ENCODE measurements around the gene KLHDC10. TPM values are rescaled to one million over a fixed set of nuclear protein-coding genes. Genes with fewer than 3 reads are reported as not detected.

KLHDC10 gene
- total RNA-seq, 8 experiments from 2014 or later = 22.8 to 61.0 (median 40.5) TPM

GRCh38 chr7:130149281-130150139 is 79.2 kb downstream of the KLHDC10 start:
- H3K27ac ChIP-seq = no peak overlapping the region
- in situ Hi-C loops (cut with MboI; ENCODE audit: low pct_unique_long_range_greater_than_20kb in 2 of 9, low sequenced_read_pairs in 9 of 9, unreplicated experiment in 9 of 9) = no loop called here
- WGBS, 10 experiments = 0 to 100% (median 53%) methylated on average over 1 to 13 of the region's 20 CpGs; no CpG with 5 or more reads in 2 of the 10 experiments
- peaks cover 7 to 10% of the 10 kb centered on the region in 2 donors for H3K4me1 ChIP-seq (replicated peaks in 1 of 2)
- ATAC-seq (replicated peaks in 6 of 8) = peak in 3 of 8 experiments; percentile 19 to 43 (median 42)
- H3K4me3 ChIP-seq = no peak overlapping the region

GRCh38 chr7:130150587-130150986 is 80.3 kb downstream of the KLHDC10 start:
- in situ Hi-C loops (cut with MboI; ENCODE audit: low pct_unique_long_range_greater_than_20kb in 2 of 9, low sequenced_read_pairs in 9 of 9, unreplicated experiment in 9 of 9) = no loop called here
- Histone ChIP-seq H3K4me3 (no peak overlapping the region), H3K4me1 (replicated peaks in 1 of 2) (no peaks in the 10 kb centered on the region), H3K27ac (no peak overlapping the region)
- 88 to 100% (median 100%) methylated on average over 1 to 6 of the region's 11 CpGs; no CpG with 5 or more reads in 4 of the 10 experiments for WGBS, 10 experiments
- ATAC-seq (replicated peaks in 6 of 8) = no peak

GRCh38 chr7:130151591-130152492 is 81.5 kb downstream of the KLHDC10 start:
- no peak overlapping the region for H3K4me3 ChIP-seq
- WGBS, 10 experiments = 50 to 100% (median 98%) methylated on average over 1 to 4 of the region's 5 CpGs; no CpG with 5 or more reads in 4 of the 10 experiments
- H3K4me1 ChIP-seq (replicated peaks in 1 of 2) = no peaks in the 10 kb centered on the region
- no peak overlapping the region for H3K27ac ChIP-seq
- ATAC-seq (replicated peaks in 6 of 8) = no peak
- in situ Hi-C loops (cut with MboI; ENCODE audit: low pct_unique_long_range_greater_than_20kb in 2 of 9, low sequenced_read_pairs in 9 of 9, unreplicated experiment in 9 of 9) = no loop called here

GRCh38 chr7:130152493-130153210 is 82.3 kb downstream of the KLHDC10 start:
- no peak overlapping the region for H3K27ac ChIP-seq
- 35 to 100% (median 100%) methylated on average over 1 to 4 of the region's 17 CpGs; no CpG with 5 or more reads in 2 of the 10 experiments for WGBS, 10 experiments
- in situ Hi-C loops (cut with MboI; ENCODE audit: low pct_unique_long_range_greater_than_20kb in 2 of 9, low sequenced_read_pairs in 9 of 9, unreplicated experiment in 9 of 9) = no loop called here
- no peak overlapping the region for H3K4me3 ChIP-seq
- ATAC-seq (replicated peaks in 6 of 8) = peak in 5 of 8 experiments; percentile 6 to 19 (median 16)
- no peaks in the 10 kb centered on the region for H3K4me1 ChIP-seq (replicated peaks in 1 of 2)

GRCh38 chr7:130153211-130153908 is 83.0 kb downstream of the KLHDC10 start:
- WGBS, 10 experiments = 17 to 100% (median 60%) methylated on average over 1 to 9 of the region's 29 CpGs; no CpG with 5 or more reads in 7 of the 10 experiments
- peak in 5 of 8 experiments; percentile 5 to 24 (median 14) for ATAC-seq (replicated peaks in 6 of 8)
- H3K27ac ChIP-seq = no peak overlapping the region
- no peaks in the 10 kb centered on the region for H3K4me1 ChIP-seq (replicated peaks in 1 of 2)
- no peak overlapping the region for H3K4me3 ChIP-seq
- in situ Hi-C loops (cut with MboI; ENCODE audit: low pct_unique_long_range_greater_than_20kb in 2 of 9, low sequenced_read_pairs in 9 of 9, unreplicated experiment in 9 of 9) = no loop called here

GRCh38 chr7:130154131-130154500 is 83.8 kb downstream of the KLHDC10 start:
- Histone ChIP-seq H3K4me1 (replicated peaks in 1 of 2) (no peaks in the 10 kb centered on the region), H3K4me3 (no peak overlapping the region), H3K27ac (no peak overlapping the region)
- in situ Hi-C loops (cut with MboI; ENCODE audit: low pct_unique_long_range_greater_than_20kb in 2 of 9, low sequenced_read_pairs in 9 of 9, unreplicated experiment in 9 of 9) = no loop called here
- peak; percentile 22 to 65 (median 33) for ATAC-seq (replicated peaks in 6 of 8)
- no CpG with 5 or more reads among the region's 6 CpGs for WGBS, 10 experiments

GRCh38 chr7:130154501-130155317 is 84.4 kb downstream of the KLHDC10 start:
- no peak overlapping the region for H3K27ac ChIP-seq
- 78 to 100% (median 80%) methylated on average over 2 to 3 of the region's 31 CpGs; no CpG with 5 or more reads in 7 of the 10 experiments for WGBS, 10 experiments
- in situ Hi-C loops (cut with MboI; ENCODE audit: low pct_unique_long_range_greater_than_20kb in 2 of 9, low sequenced_read_pairs in 9 of 9, unreplicated experiment in 9 of 9) = no loop called here
- no peak overlapping the region for H3K4me3 ChIP-seq
- ATAC-seq (replicated peaks in 6 of 8) = peak in 7 of 8 experiments; percentile 26 to 86 (median 63)
- H3K4me1 ChIP-seq (replicated peaks in 1 of 2) = no peaks in the 10 kb centered on the region

GRCh38 chr7:130156140-130156539 is 85.8 kb downstream of the KLHDC10 start:
- Histone ChIP-seq H3K4me3 (no peak overlapping the region), H3K4me1 (replicated peaks in 1 of 2) (no peaks in the 10 kb centered on the region), H3K27ac (no peak overlapping the region)
- in situ Hi-C loops (cut with MboI; ENCODE audit: low pct_unique_long_range_greater_than_20kb in 2 of 9, low sequenced_read_pairs in 9 of 9, unreplicated experiment in 9 of 9) = no loop called here
- 95 to 100% (median 99%) methylated on average over 1 to 7 of the region's 7 CpGs; no CpG with 5 or more reads in 4 of the 10 experiments for WGBS, 10 experiments
- no peak for ATAC-seq (replicated peaks in 6 of 8)

- H3K4me3 ChIP-seq = no peak overlapping the region
- in situ Hi-C loops (cut with MboI; ENCODE audit: low pct_unique_long_range_greater_than_20kb in 2 of 9, low sequenced_read_pairs in 9 of 9, unreplicated experiment in 9 of 9) = no loop called here
- H3K27ac ChIP-seq = no peak overlapping the region
- 90 to 100% (median 100%) methylated on average over 1 to 5 of the region's 7 CpGs for WGBS, 10 experiments
- H3K4me1 ChIP-seq (replicated peaks in 1 of 2) = no peaks in the 10 kb centered on the region
- ATAC-seq (replicated peaks in 6 of 8) = no peak
Observed at GRCh38 chr7:130157700-130158099, 87.4 kb downstream of the KLHDC10 start.

- H3K27ac ChIP-seq = no peak overlapping the region
- H3K4me3 ChIP-seq = no peak overlapping the region
- 100% methylated on average over 1 to 2 of the region's 2 CpGs; no CpG with 5 or more reads in 7 of the 10 experiments for WGBS, 10 experiments
- in situ Hi-C loops (cut with MboI; ENCODE audit: low pct_unique_long_range_greater_than_20kb in 2 of 9, low sequenced_read_pairs in 9 of 9, unreplicated experiment in 9 of 9) = no loop called here
- ATAC-seq (replicated peaks in 6 of 8) = no peak
- no peaks in the 10 kb centered on the region for H3K4me1 ChIP-seq (replicated peaks in 1 of 2)
Observed at GRCh38 chr7:130160023-130160422, 89.7 kb downstream of the KLHDC10 start.

- no peak for ATAC-seq (replicated peaks in 6 of 8)
- Histone ChIP-seq H3K27ac (no peak overlapping the region), H3K4me3 (no peak overlapping the region)
Observed at GRCh38 chr7:130160455-130160854, 90.1 kb downstream of the KLHDC10 start.

More at GRCh38 chr7:130160455-130160854, 90.1 kb downstream of the KLHDC10 start:
- WGBS, 10 experiments = 89 to 100% (median 95%) methylated on average over 1 to 6 of the region's 8 CpGs; no CpG with 5 or more reads in 4 of the 10 experiments
- in situ Hi-C loops (cut with MboI; ENCODE audit: low pct_unique_long_range_greater_than_20kb in 2 of 9, low sequenced_read_pairs in 9 of 9, unreplicated experiment in 9 of 9) = no loop called here
- H3K4me1 ChIP-seq (replicated peaks in 1 of 2) = no peaks in the 10 kb centered on the region
